D721Med (cell line): ENCODE data around the gene FAM227A.
"Not testable (repeated sequence)": the region's sequence is repeated elsewhere in the genome, so short reads cannot be mapped to it uniquely, and the experiment has no call there.

Source experiments
- DNase-seq: peaks from one replicate; pipeline ENCODE4 v3.0.0; 2011; ENCODE audit warnings: low spot score; ENCODE audit not compliant: insufficient read length
- FAIRE-seq: peaks from 2 replicates; lab custom pipeline; 2011; peaks lifted over from hg19 to GRCh38; lab: Jason Lieb, UNC
- TF ChIP-seq, protein P1 (sequence below): IDR thresholded peaks from 2 replicates; pipeline ENCODE4 v1.5.1; 2012; ENCODE audit warnings: mild to moderate bottlenecking, control low read depth; ENCODE audit not compliant: insufficient read depth; ENCODE audit errors: missing control alignments

Gene FAM227A

DNA sequence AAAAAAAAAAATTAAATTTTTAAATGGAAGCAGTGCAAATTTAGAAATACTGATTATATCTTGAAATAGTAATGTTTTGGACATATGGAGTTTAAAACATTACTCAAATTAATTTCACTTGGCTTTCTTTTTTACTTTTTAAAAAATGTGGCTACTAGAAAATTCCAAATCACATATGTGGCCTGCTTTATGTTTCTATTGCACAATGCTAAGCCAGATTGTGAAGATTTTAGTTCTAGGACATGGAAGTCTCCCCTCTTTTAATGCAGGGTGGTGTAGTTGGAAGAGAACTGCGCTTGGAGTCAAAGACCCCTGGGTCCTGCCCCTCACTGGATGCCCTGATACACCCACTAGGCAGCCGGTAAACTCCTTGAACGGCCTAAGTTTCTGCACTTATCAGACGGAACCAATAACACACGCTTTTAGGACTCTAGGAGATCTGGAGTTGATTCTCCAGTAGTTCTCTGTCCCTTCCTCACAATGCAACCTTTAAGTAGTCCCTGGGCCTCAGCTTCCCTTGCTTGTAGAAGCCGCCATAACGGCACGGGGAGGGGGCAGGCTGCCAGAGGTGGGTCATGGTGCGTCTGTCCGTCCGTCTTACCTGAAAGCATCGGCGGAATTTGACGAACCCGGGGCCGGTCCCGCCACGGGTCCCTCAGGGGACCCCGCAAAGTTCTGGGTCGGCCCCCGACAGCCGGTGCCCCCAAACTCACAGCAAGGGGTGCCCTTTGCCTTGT, 505 bp downstream of the FAM227A start:
- DNase-seq, result no peak
- TF ChIP-seq, protein P1, sequence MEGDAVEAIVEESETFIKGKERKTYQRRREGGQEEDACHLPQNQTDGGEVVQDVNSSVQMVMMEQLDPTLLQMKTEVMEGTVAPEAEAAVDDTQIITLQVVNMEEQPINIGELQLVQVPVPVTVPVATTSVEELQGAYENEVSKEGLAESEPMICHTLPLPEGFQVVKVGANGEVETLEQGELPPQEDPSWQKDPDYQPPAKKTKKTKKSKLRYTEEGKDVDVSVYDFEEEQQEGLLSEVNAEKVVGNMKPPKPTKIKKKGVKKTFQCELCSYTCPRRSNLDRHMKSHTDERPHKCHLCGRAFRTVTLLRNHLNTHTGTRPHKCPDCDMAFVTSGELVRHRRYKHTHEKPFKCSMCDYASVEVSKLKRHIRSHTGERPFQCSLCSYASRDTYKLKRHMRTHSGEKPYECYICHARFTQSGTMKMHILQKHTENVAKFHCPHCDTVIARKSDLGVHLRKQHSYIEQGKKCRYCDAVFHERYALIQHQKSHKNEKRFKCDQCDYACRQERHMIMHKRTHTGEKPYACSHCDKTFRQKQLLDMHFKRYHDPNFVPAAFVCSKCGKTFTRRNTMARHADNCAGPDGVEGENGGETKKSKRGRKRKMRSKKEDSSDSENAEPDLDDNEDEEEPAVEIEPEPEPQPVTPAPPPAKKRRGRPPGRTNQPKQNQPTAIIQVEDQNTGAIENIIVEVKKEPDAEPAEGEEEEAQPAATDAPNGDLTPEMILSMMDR, result no peak
- no peak for FAIRE-seq

DNA sequence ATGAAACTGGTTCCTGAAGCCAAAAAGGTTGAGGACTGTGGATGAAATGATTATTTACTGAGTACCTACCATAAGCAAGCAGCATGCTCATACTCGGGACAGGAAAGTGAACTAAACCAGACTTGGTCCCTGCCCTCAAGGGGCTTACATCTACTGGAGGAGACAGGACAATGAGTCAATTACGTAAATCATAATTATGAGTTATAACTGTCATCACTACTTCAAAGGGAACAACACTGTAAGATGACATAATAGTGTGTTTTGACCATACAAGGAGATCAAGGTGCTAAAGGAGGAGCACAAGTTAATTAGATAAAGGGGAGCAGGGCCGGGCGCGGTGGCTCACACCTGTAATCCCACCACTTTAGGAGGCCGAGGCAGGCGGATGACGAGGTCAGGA, 2.5 kb downstream of the FAM227A start:
- TF ChIP-seq, protein P1, result no peak
- FAIRE-seq, result no peak
- DNase-seq, result no peak

DNA sequence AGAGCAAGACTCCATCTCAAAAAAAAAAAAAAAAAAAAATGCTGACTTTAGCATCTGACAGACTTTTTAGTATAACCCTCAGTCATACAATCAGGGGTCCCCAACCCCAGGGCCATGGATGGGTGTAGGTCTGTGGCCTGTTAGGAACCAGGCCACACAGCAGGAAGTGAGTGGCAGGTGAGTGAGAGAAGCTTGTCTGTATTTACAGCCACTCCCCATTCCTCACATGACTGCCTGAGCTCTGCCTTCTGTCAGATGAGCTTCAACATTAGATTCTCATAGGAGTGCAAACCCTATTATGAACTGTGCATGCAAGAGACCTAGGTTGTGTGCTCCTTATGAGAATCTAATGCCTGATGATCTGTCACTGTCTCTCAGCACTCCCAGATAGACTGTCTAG, 3.3 kb downstream of the FAM227A start:
- FAIRE-seq, result no peak
- DNase-seq, result no peak
- TF ChIP-seq, protein P1, result no peak

DNA sequence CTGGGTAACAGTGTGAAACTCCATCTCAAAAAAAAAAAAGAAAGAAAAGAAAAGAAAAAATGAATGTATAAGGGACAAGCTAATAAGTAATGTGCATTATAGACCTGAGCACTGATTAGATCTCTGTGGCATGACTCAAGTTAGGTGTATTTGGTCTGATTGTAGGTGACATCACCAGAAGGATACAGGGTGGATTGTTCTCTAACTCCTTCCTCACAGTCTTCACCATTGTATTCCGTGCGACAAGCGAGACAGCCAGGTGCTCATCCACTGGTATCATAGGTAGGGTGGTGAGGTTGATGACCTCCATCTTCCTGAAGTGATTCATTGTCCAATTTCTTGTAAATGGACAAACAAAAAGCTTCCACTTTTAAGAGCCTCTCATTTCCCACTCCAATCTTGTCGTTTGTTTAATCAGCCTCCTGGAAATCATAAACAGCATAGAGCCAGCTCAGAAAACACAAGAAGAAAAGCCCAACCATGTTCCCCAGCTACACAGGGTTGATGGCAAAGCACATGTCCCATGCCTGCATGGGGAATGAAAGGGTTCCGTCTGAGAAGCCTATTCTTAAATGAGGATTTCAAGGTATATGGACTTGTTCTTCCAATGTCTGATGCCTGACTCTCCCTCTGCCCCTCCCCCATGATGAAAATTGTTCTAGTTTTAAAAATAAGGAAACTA, 6.2 kb downstream of the FAM227A start:
- DNase-seq (no peak), FAIRE-seq (no peak)
- TF ChIP-seq, protein P1, result no peak

DNA sequence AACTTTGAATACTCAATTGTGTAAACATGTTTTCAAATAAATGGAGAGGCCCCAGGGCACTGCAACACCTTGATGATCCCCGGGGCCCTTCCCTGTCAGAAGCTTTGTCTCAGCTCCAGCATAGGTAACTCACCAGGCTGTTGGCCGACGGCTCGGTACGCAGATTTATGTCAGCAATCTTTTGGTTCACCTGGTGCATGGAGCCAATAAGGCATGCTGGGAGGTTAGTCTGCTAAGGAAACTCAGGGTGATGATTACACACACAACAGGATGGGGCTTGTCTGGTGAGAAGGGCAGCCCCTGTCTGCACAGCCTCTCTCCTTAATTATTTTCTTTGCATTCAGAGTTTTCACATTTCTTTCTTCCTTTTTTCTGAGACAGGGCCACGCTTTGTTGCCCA, 10.8 kb downstream of the FAM227A start:
- FAIRE-seq (no peak), DNase-seq (no peak)
- TF ChIP-seq, protein P1, result no peak

DNA sequence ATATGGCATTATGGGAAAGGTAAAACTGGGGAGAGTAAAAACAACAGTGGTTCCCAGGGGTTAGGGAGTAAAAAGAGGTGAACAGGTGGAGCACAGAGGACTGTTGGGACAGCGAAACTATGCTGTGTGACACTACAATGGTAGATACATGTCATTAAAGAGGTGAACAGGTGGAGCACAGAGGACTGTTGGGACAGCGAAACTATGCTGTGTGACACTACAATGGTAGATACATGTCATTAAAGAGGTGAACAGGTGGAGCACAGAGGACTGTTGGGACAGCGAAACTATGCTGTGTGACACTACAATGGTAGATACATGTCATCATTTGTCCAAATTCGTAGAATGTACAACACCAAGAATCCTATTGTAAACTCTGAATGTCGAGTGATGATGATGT, 11.9 kb downstream of the FAM227A start:
- DNase-seq, FAIRE-seq: not testable (repeated sequence)

DNA sequence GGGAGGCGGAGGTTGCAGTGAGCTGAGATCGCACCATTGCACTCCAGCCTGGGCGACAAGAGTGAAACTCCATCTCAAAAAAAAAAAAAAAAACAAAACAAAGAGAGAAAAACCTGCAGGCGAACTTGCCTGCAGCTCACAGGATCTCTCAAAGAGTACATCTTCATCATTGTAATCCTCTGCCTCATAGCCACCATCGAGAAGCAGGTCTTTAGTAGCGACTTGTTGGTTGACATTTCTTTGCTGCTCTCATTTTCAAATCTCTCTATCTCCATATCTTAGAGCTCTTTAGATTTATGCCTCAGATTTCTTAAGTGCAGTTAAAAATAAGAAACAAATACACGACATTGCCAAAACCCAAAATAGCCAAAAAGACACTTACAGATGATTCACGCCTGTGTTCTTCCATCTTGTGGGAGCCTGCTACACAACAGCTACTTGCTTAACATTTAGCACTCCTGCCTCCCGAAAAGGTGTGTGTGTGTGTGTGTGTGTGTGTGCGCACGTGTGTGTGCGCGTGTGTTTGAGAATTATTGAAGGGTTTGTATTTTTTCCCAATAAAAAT, 14.6 kb downstream of the FAM227A start:
- TF ChIP-seq, protein P1, result no peak
- FAIRE-seq (no peak), DNase-seq (no peak)
